ENCODE results near the gene BCAT1. TPM values are rescaled to one million over a fixed set of nuclear protein-coding genes. Genes with fewer than 3 reads are reported as not detected.
A peak's percentile ranks its signal among the peaks of the same experiment; 100 is the strongest.

Gene BCAT1
- 100 to 1,000 TPM in 1 of 2 donors, 10 to 100 TPM in 1; 45.0 to 141 TPM for total RNA-seq
- 116 TPM for polyA plus RNA-seq (2013, experiment 1 of 2)
- polyA plus RNA-seq (2013, experiment 2 of 2) = 106 TPM
- long read RNA-seq, experiment 1, full-length matches to known transcripts = 4 of 24 reads
- long read RNA-seq, experiment 1, partial matches to known transcripts = 0 of 24 reads
- long read RNA-seq, experiment 1, other reads (novel, unspliced or antisense) = 20 of 24 reads
- long read RNA-seq, experiment 2, full-length matches to known transcripts = 49 of 86 reads
- long read RNA-seq, experiment 2, partial matches to known transcripts = 7 of 86 reads
- long read RNA-seq, experiment 2, other reads (novel, unspliced or antisense) = 30 of 86 reads
- long read RNA-seq, experiment 3, full-length matches to known transcripts = 526 of 619 reads
- long read RNA-seq, experiment 3, partial matches to known transcripts = 10 of 619 reads
- long read RNA-seq, experiment 3, other reads (novel, unspliced or antisense) = 83 of 619 reads
- long read RNA-seq, experiment 4, full-length matches to known transcripts = 6 of 15 reads
- long read RNA-seq, experiment 4, partial matches to known transcripts = 2 of 15 reads
- long read RNA-seq, experiment 4, other reads (novel, unspliced or antisense) = 7 of 15 reads

- TF ChIP-seq CTCF (conservative IDR thresholded peaks at IDR 0.05) = peak; percentile 50
- 4 to 6% methylated on average over 14 to 52 of the region's 52 CpGs for WGBS, 2 experiments (ENCODE audit: insufficient coverage in 1 of 2, insufficient read length in 1 of 2)
- Histone ChIP-seq H3K27me3 (ENCODE audit: control insufficient read depth, insufficient read depth, low read length, poor library complexity, severe bottlenecking) (peaks cover 8% of the 10 kb centered on the region), H3K9ac (ENCODE audit: extremely low read depth, low read length, poor library complexity, severe bottlenecking) (peak within 1 kb of the TSS; percentile 88), H3K9me3 (ENCODE audit: control insufficient read depth, low read length) (no peaks in the 10 kb centered on the region), H3K36me3 (ENCODE audit: control insufficient read depth, insufficient read depth, low read length) (peaks cover 15% of the 10 kb centered on the region), H3K4me3 (ENCODE audit: low read length) (peak within 1 kb of the TSS; percentile 92), H3K27ac (ENCODE audit: low read depth, low read length) (peak within 1 kb of the TSS; percentile 80), H3K4me1 (ENCODE audit: control insufficient read depth, insufficient read depth, low read length) (peaks cover 2% of the 10 kb centered on the region)
- DNase-seq = peak; percentile 94
- Mint-ChIP-seq H3K36me3 (ENCODE audit: low read depth) (peaks cover 15% of the 10 kb centered on the region), H3K4me3 (peak within 1 kb of the TSS; percentile 84), H3K4me1 (peaks cover 57% of the 10 kb centered on the region), H3K27ac (peak within 1 kb of the TSS; percentile 97), H3K27me3 (ENCODE audit: insufficient read depth) (peaks cover 9% of the 10 kb centered on the region), H3K9me3 (no peaks in the 10 kb centered on the region)
Measured at GRCh38 chr12:24948757-24949722, at the start of gene BCAT1. TSS of gene BCAT1 (minus strand) at chr12:24949101. CDS start at chr12:24948932, 169 bp downstream.

GRCh38 chr12:24997970-24998582 is 49.2 kb upstream of the BCAT1 start:
- Mint-ChIP-seq H3K4me3 (no peak overlapping the region), H3K27me3 (ENCODE audit: insufficient read depth) (no peaks in the 10 kb centered on the region), H3K4me1 (no peaks in the 10 kb centered on the region), H3K36me3 (ENCODE audit: low read depth) (no peaks in the 10 kb centered on the region), H3K9me3 (no peaks in the 10 kb centered on the region), H3K27ac (no peak overlapping the region)
- DNase-seq = no peak
- no peaks in the 10 kb centered on the region for H3K36me3 ChIP-seq (ENCODE audit: control insufficient read depth, insufficient read depth, low read length)
- TF ChIP-seq CTCF (conservative IDR thresholded peaks at IDR 0.05) = no peak
- no peaks in the 10 kb centered on the region for H3K27me3 ChIP-seq (ENCODE audit: control insufficient read depth, insufficient read depth, low read length, poor library complexity, severe bottlenecking)
- no peak overlapping the region for H3K27ac ChIP-seq (ENCODE audit: low read depth, low read length)
- H3K9ac ChIP-seq (ENCODE audit: extremely low read depth, low read length, poor library complexity, severe bottlenecking) = no peak overlapping the region
- H3K9me3 ChIP-seq (ENCODE audit: control insufficient read depth, low read length) = no peaks in the 10 kb centered on the region
- WGBS, 2 experiments (ENCODE audit: insufficient coverage in 1 of 2, insufficient read length in 1 of 2) = 85 to 86% methylated on average over 3 of the region's 4 CpGs
- no peaks in the 10 kb centered on the region for H3K4me1 ChIP-seq (ENCODE audit: control insufficient read depth, insufficient read depth, low read length)
- H3K4me3 ChIP-seq (ENCODE audit: low read length) = no peak overlapping the region

- H3K4me3 Mint-ChIP-seq = no peak overlapping the region
- Histone ChIP-seq H3K36me3 (ENCODE audit: control insufficient read depth, insufficient read depth, low read length) (no peaks in the 10 kb centered on the region), H3K9ac (ENCODE audit: extremely low read depth, low read length, poor library complexity, severe bottlenecking) (no peak overlapping the region), H3K4me3 (ENCODE audit: low read length) (no peak overlapping the region), H3K9me3 (ENCODE audit: control insufficient read depth, low read length) (no peaks in the 10 kb centered on the region), H3K27ac (ENCODE audit: low read depth, low read length) (no peak overlapping the region), H3K27me3 (ENCODE audit: control insufficient read depth, insufficient read depth, low read length, poor library complexity, severe bottlenecking) (no peaks in the 10 kb centered on the region), H3K4me1 (ENCODE audit: control insufficient read depth, insufficient read depth, low read length) (no peaks in the 10 kb centered on the region)
- 94 to 95% methylated on average over 6 of the region's 6 CpGs for WGBS, 2 experiments (ENCODE audit: insufficient coverage in 1 of 2, insufficient read length in 1 of 2)
- no peaks in the 10 kb centered on the region for H3K36me3 Mint-ChIP-seq (ENCODE audit: low read depth)
- H3K27ac Mint-ChIP-seq = no peak overlapping the region
- no peaks in the 10 kb centered on the region for H3K4me1 Mint-ChIP-seq
- no peak for DNase-seq
- H3K27me3 Mint-ChIP-seq (ENCODE audit: insufficient read depth) = no peaks in the 10 kb centered on the region
- TF ChIP-seq CTCF (conservative IDR thresholded peaks at IDR 0.05) = no peak
- no peaks in the 10 kb centered on the region for H3K9me3 Mint-ChIP-seq
Measured at GRCh38 chr12:24997496-24997895, 48.6 kb upstream of the BCAT1 start.

All from endodermal cell (in vitro differentiated cells).